Chondrocyte (in vitro differentiated cells): ENCODE data around the gene GMEB2. TPM values are rescaled to one million over a fixed set of nuclear protein-coding genes. Genes with fewer than 3 reads are reported as not detected.

ENCODE experiments used
- DNase-seq: peaks from one replicate; pipeline ENCODE4 v3.0.0; 2021; ENCODE audit warnings: mixed read lengths, low spot score
- H3K27ac Mint-ChIP-seq: one replicate; pipeline ENCODE4 v1.8.0; 2021; ENCODE audit warnings: mild to moderate bottlenecking, moderate library complexity, mixed read lengths; ENCODE audit not compliant: unreplicated experiment
- H3K27me3 Mint-ChIP-seq: 2 replicates; pipeline ENCODE4 v1.8.0; 2021; ENCODE audit warnings: low read depth, mixed read lengths
- H3K36me3 Mint-ChIP-seq: 2 replicates; pipeline ENCODE4 v1.8.0; 2021; ENCODE audit warnings: low read depth, mixed read lengths
- H3K4me1 Mint-ChIP-seq: 2 replicates; pipeline ENCODE4 v1.8.0; 2021; ENCODE audit warnings: low read depth, mild to moderate bottlenecking, mixed read lengths
- H3K4me3 Mint-ChIP-seq: one replicate; pipeline ENCODE4 v1.8.0; 2021; ENCODE audit warnings: mild to moderate bottlenecking, moderate library complexity, mixed read lengths; ENCODE audit not compliant: unreplicated experiment
- H3K9me3 Mint-ChIP-seq: 2 replicates; pipeline ENCODE4 v1.8.0; 2021; ENCODE audit warnings: low read depth, mixed read lengths
- CTCF ChIP-seq: fragments of 200-600 bp; sonication (generic); IDR thresholded peaks from 2 replicates; pipeline ENCODE4 v1.5.0; 2021; ENCODE audit warnings: antibody characterized with exemption, mild to moderate bottlenecking, moderate library complexity
- total RNA-seq: library from RNA; stranded (reverse); gene quantifications from 3 replicates; pipeline ENCODE4 v1.2.1, GENCODE V29; 2021

The GMEB2 gene
- total RNA-seq, 1 donor from 2014 or later = 8.5 TPM

DNA sequence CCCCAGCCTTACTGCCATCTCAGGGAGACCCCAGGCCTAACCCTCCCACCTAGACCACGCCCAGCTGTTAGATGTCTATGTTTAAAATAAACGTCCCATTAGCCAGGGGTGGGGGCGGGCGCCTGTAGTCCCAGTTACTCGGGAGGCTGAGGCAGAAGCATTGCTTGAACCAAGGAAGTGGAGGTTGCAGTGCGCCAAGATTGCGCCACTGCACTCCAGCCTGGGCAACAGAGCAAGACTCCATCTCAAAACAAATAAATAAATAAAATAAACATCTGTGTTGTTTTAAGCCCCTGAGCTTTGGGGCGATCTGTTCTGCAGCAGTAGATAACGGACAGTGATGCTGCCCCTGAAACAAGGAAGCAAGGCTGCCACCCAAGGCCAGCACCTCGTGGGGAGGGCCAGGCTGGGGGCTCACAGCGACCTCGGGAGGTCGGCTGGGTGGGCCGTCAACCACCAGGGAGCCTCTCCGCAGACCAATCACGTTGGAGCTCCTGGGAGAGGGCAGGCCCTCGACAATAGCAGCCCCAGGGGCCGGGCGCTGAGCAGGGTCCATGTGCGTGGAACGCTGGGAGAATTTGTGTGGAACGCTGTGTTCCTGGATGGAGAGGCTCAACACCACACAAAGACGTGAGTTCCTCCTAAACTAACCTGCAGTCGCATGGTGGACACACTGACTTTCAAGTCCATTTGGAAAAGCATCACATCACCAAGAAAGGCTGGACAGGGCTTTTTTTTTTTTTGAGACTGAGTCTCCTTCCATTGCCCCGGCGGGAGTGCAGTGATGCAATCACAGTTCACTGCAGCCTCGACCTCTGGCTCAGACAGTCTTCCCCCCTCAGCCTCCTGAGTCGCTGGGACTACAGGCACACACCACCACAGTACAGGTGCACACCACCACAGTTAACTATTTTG is 51.8 kb downstream of the GMEB2 start:
- Mint-ChIP-seq H3K4me3 (peak overlapping the region; percentile 48), H3K36me3 (no peaks in the 10 kb centered on the region)
- DNase-seq = no peak

GRCh38 chr20:63574156-63574828 is 52.6 kb downstream of the GMEB2 start, which contains the start of gene HELZ2:
TSS of gene HELZ2 (minus strand) at chr20:63574239. CDS start at chr20:63572385, 1,854 bp downstream.
- H3K9me3 Mint-ChIP-seq = no peaks in the 10 kb centered on the region
- H3K4me3 Mint-ChIP-seq = peak within 1 kb of the TSS; percentile 76
- no peak for DNase-seq
- no peak for TF ChIP-seq CTCF
- peaks cover 16% of the 10 kb centered on the region for H3K4me1 Mint-ChIP-seq
- H3K36me3 Mint-ChIP-seq = no peaks in the 10 kb centered on the region
- H3K27me3 Mint-ChIP-seq = no peaks in the 10 kb centered on the region
- peak within 1 kb of the TSS; percentile 75 for H3K27ac Mint-ChIP-seq

More for the DNA sequence above, 51.8 kb downstream of the GMEB2 start:
- no peaks in the 10 kb centered on the region for H3K9me3 Mint-ChIP-seq
- peaks cover 16% of the 10 kb centered on the region for H3K4me1 Mint-ChIP-seq
- no peaks in the 10 kb centered on the region for H3K27me3 Mint-ChIP-seq
- peak overlapping the region; percentile 82 for H3K27ac Mint-ChIP-seq
- no peak for TF ChIP-seq CTCF

- DNase-seq = no peak
- Mint-ChIP-seq H3K9me3 (no peaks in the 10 kb centered on the region), H3K36me3 (no peaks in the 10 kb centered on the region), H3K4me1 (peaks cover 16% of the 10 kb centered on the region), H3K27ac (peak overlapping the region; percentile 75), H3K4me3 (peak overlapping the region; percentile 76), H3K27me3 (no peaks in the 10 kb centered on the region)
- TF ChIP-seq CTCF = no peak
These were observed 53.2 kb downstream of the GMEB2 start for GRCh38 chr20:63573647-63574131.

DNA sequence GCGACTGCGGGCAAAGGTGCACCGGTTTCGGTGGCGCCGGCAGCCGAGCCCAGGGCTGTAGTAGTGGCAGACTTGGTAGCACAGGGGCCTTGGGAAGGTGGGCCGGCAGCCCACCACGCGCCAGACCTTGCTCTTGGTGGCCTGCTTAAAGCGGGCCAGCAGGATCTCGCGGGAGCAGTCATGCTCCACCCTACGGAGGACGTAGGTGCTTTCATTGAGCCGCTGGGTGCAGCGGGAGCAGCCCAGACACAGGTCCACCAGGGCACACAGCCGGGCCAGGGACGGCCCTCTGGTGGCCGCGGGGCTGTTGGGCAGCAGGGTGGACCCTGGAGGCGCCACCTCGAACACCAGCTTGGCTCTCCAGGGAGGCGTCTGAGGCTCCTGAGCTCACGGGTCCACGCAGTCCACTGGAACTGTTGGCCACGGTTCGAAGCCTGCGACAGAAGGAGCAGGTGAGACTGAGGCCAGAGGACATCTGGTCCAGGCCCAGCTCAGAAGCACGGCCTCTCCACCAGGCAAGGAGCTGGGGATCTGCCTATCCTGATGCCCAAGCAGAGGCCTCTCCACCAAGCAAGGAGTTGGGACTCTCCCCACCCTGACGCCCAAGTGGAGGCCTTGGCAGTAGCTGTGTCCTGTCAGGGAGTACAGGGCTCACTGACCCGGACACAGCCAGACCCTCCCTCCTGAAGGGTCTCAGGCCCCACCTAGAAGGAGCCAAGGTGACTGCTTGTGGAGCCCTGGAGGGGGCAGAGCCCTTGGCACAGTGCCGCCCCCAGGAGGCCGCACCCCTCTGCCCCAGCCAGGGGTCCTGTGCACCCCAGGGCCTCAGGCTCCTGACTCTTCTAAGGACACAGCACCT is 53.9 kb downstream of the GMEB2 start:
- Mint-ChIP-seq H3K9me3 (no peaks in the 10 kb centered on the region), H3K27me3 (no peaks in the 10 kb centered on the region), H3K27ac (no peak overlapping the region), H3K36me3 (no peaks in the 10 kb centered on the region), H3K4me3 (peak overlapping the region; percentile 76), H3K4me1 (peaks cover 16% of the 10 kb centered on the region)
- DNase-seq = no peak
- peak; percentile 43 for TF ChIP-seq CTCF
